Hypothalamus (tissue), 51 donors: Measurements from ENCODE around the gene HEYL.

Experiments used
- DNase-seq, 51 donors: peaks; one replicate each; lab custom pipeline; 2025; lab: John Stamatoyannopoulos, UW

Gene HEYL

DNA sequence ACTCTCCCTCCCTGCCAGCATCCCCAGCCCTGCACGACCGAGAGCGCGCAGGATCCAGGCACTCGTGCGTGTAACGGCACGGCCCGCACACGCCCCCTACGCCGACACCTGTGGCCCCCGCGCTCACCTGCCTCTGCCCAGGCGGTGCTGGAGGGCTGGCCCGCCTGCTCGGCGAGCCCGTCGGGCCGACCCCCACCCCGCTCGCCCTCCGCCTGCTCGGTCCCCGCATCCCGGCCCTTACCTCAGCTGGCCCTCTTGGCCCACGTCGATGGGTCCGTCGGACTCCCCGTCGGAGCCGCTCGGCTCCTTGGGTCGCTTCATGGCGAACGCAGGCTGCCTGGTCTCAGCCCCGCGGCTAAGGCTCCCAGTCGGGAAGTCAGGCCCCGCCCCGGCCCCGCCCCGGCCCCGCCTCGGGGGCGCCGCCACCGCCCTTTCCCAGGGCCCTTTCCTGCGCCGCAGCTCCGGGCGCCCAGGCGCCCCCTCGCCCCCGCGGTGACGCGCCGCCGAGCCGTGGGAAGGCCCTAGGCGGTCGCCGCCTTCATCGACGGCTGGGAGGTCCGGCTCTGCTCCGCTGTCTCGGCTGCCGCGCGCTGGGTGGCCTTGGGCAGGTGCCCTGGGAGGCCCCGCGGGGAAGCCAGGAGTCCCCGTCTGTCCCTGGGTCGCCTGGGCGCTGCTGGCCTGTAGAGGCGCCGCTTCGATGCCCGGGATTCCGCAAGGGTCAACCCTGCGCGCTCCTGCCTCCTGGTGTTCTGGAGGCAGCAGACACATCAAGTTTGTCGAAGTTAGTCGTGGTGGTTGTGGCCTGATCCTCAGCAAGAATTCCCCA is at the start of gene HEYL:
Gene HEYL (minus strand): TSS at position 339 of the 826 bp plus-strand sequence. CDS start 18 bp downstream, at position 321.
- DNase-seq = peak in 19 of 51 donors; percentile 2 to 62 (median 41)

DNA sequence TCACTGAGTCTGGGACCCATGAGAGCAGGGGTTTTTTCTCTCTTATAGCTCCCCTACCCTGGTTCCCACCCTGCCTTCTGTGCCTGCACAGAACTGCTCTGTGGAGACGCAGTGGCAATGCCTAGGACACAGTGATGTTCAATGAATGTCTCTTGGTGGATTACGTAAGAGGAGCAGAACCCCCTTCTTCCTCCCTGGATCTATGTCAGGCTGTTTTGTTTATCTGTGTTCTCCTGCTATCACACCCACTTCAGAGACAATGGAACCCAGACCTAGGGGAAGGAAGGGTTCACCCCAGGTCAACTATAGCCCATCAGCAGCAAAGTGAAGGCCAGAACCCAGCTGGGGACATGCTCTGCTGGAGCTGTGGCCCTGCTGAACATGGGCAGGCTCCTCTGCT is 49.8 kb upstream of the HEYL start:
- no peak for DNase-seq

DNA sequence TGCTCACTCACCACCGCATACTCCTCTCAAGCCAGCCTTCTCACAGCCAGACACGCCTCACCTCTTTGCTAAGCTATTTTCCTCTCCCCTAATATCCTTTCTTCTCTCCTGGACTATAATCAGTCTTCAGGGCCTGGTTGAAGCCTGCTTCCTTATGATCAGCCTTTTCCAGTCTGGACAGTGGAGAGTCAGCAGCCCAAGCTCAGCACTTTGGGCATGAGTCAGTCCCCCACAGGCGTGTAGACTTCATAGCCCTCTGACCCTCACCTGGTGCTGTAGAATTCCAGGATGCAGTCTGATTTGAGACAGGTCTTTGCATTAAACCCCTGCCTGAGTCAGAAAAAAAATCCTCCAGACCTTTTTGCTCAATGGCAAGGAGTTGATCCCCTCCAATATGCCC is 49.3 kb upstream of the HEYL start:
- DNase-seq = no peak

DNA sequence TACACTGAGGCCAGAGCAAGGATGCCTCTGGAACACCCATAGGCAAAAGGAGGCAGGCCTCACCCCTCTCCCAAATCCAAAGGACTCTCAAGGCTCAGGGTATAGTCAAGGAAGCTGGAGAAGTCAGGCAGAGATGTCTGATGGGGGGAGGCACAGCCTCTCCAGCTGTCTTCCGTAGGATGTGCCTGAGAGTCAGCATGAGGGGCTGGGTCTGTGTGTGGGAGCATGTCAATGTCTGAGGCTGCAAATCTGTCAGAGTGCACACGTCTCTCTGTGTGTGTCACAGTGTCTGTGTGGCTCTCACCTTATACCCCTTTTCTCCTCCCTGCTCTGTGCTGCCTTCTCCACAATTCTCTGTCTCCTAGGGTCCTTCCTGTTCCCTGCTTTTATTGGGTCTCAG is 47.8 kb upstream of the HEYL start:
- DNase-seq = peak in 2 of 51 donors; percentile 35 to 41

DNA sequence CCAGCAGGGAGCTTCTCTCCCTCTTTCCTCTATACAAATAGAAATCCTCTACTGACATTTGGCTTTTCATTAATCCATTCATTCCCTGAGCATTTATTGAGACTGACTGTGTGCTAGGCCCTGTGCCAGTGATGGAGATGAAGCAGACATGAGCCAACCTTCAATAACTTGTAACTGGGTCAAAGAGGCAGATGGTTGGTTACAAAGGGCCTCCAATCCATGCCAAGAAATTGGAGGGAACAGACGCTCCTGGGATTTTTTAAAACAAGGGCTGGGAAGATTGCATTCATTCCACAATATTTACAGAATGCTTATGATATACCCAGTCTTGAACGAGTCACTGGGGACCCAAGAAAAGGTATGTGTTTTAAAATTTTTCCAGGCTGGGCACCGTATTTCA is 45.6 kb upstream of the HEYL start:
- no peak for DNase-seq

DNA sequence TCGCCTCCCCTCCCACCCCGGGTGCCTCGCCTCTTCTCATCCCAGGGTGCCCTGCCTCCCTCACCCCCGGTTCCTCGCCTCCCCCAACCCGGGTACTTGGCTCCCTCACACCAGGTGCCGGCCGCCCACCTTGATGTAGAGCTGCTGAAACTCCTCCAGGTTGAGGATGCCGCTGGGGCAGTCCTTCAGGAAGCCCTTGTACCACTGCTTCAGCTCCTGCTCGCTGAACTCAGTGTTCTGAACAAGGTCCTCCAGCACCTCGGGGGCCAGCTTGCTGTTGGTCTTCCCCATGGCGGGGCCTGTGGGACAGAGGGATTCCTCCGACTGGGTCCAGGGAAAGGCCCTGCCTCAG is 44.8 kb upstream of the HEYL start:
- DNase-seq = no peak

DNA sequence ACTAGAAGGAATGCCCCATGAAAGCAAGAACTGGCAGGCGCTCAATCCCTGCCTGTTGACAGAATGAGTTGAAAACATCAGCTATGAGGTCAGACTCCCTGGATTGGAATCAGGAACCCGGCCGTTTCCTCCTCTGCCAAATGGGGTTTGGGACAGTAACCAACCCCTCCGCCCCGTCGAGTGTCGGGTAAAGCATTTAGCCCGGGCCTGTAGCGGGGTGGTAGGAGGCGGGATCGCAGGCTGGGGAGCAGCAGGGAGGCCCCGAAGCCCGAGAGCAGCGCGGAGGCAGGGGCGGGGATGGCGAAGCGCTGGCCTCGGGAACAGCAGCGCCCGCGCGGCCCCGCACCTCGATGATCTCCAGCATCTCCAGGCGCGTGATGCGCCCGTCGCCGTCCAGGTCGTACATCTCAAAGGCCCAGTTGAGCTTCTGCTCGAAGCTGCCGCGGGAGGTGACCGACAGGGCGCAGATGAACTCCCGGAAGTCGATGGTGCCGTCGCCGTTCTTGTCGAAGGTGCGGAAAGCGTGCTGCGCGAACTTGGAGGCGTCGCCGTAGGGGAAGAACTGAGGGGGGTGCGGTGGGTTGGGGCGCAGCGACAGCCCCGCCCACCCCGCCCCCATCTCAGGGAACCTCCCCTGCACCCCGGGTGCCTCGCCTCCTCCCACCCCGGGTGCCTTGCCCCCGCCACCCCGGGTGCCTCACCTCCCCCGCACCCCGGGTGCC is 44.3 kb upstream of the HEYL start:
- no peak for DNase-seq

DNA sequence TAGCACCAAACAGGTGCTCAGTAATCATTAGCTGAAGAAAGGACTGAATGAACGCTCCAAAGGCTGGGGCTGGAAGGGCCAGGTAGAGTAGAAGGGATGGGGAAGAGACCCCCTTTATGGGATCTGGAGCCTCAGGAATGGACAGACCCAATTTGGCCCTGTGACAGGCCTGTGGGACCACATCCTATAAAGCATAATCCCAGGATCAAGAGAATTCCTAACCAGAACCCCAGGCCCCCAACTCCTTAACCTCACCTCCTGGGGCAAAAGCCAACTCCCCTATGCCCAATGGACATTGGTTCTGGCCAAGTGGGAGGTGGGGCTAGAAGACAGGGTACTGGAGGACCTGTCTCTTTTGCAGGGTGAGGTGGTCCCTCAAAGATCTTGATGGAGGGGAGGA is 42.6 kb upstream of the HEYL start:
- DNase-seq = no peak

DNA sequence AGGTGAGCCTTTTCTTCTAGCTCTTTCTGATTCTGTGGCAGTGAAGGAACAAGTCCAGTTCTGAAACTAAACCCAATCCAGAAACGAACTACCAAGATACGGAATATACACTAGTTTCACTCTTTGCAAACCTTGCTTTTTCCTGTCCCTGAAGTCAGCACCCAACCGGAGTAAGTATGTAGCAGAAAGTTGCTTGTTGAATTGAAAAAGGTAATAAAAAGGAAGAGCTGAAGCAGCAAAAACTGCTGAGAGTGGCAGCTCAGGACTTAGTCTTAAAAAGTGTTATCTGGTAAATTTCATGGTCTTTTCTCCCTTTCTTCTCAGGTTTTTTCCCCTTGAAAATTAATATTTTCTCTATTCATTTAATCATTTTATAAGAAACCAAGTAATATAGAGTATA is 41.9 kb upstream of the HEYL start:
- DNase-seq = no peak

DNA sequence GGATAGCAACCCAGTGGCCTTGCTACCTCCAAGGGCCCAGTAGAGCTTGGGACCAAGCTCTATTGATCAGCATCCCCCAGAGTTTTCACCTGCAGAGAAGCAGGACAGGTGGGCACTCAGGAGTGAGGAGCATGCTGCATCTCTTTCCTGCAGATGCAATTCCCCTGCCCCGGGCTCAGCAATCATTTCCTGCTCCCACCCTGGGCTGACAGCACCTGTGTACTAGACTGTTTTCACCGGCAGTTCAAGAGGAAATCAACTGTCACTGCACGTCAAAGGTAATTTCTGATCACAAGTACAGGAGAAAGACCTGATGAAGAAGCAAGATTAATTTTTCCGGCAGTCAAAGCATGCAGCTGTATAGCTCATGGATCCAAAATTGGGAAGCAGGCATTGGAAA is 41.3 kb upstream of the HEYL start:
- DNase-seq = no peak

DNA sequence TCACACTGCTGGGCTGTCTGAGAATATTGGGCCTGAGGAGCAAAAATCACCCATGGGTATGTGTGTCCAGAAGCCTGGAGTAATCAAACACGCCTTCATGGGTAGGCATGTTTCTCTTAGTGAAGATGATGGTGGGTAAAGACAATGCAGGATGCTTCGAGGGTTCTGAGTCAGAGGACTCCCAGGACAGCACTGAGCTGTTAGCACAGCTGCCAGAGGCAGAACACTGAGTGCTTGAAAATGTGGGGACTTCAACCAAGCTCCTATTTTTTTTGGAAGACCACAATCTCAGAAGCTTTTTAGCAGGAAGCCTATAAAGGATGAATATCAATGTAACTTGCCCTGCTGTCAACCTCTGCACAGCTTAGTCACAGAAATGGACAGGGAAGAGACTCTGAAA is 40.4 kb upstream of the HEYL start:
- DNase-seq = no peak

DNA sequence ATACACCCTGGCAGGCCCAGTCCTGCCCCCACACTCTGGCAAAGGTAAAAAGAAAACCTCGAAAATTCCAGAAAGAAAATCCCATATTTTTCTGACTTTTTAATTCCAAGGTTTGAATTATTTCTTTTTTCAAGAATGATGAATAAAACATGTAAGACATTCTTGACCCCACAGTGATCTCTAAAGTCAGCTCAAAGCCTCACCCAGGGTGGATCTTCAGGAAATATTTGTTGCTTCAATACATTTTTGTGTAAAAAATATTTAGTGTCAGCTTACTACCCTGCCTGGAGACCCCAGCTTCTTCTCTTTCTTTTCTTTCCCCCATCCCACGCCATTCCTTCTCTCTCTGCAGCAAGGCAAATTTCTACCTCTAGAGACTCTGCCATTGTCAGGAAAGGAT is 39.4 kb upstream of the HEYL start:
- no peak for DNase-seq

DNA sequence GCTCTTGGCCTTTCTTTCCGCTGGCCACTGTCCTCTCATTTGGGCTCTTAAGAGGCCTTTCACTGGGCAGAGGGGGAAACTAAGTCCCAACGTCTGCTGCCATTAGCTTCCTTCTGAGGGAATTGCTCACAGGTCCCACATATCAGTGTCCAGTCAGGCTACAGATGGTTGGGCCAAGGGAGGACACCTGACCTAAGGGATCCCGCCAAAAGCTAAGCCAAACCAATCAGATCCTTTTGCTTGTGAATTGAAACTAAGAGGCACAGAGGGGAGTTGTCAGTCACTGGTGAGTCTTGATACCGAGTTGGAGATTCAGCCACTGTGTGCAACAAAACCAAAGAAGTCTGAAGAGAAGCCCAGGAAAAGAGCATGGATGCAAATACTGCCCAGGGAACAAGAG is 38.2 kb upstream of the HEYL start:
- DNase-seq = no peak

DNA sequence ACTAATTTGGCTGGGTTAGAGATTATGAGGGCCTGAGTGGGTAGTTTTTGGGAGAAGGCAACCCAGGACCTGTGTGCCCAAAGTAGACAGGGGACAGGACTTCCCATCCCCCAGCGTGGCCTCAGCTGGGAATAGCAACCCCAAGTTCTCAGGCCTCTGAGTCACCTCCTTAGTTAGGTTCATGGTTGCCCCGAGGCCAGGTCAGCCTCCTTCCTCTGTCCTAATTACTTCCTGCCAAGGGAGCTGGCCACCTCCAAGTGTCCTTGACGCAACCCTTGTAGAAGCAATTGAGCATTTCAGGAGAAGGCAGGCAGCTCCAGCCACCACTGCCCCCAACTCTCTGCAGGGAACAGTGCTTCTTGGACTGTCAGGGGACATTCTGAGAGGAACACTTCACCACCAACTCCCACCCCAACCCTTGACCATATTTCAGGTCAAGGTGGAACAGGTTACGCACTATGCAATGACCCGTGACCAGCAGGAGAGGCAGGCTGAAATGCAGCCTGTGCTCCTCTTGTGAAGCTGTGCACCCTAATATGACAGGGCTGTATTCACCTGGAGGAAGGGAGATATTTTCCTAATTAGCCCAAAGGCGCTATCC is 37.6 kb upstream of the HEYL start:
- peak in 1 of 51 donors; percentile 16 for DNase-seq

DNA sequence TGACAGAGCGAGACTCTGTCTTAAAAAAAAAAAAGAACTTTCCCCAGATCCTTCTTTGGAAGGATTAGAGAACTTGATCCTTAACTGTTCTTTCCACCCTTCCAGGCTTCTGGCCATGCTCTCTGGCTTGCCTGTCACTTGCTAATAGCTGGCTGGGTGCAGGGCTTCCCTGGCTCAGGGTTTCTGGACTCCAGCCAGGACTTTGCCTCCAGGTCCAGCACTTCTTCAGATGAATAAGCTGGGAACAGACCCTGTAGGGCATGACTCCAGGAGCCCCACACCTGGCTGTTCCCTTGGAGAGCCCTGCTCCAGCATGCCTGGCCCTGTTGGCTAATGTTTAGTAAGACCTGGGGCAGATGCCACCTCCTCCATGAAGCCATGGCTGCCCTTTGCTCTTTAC is 35.8 kb upstream of the HEYL start:
- peak in 8 of 51 donors; percentile 6 to 57 (median 29) for DNase-seq

DNA sequence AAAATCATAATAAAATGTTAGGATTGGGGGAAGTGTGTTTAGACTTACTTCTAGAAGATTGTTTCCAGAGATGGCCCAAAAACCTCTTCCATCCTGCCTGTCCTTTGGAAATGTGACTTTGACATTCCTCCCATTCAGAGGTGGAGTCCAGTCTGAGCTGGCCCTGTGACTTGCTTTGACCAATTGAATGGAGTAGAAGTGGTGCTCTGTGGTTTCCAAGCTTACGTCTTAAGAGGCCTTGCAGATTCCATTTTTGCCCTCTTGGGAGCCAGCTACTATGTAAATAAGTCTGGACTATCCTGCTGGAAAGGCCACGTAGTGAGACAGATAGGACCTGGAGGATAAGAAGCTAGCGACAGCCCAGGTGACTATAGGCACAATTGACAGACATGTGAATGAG is 33.8 kb upstream of the HEYL start:
- no peak for DNase-seq

DNA sequence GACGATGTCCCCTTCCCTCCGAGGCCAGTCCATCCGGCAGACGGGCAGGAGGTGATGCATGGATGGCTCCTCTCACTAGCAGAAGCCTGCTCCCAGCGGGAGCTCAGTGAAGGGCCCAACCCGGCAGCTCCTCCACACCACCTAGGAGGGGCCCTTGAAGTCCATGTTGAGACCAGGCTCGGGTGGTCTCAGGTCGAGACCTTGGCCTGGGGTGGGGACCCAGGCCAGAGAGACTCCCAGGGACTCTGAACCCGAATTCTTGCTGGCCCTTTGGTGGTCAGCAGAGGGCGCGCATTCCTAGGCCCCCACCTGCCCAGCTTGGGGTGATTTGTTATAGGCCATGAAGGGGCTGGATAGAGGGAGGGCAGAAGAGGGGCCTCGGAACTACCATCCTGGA is 33.1 kb upstream of the HEYL start:
- peak in 5 of 51 donors; percentile 14 to 63 (median 33) for DNase-seq

DNA sequence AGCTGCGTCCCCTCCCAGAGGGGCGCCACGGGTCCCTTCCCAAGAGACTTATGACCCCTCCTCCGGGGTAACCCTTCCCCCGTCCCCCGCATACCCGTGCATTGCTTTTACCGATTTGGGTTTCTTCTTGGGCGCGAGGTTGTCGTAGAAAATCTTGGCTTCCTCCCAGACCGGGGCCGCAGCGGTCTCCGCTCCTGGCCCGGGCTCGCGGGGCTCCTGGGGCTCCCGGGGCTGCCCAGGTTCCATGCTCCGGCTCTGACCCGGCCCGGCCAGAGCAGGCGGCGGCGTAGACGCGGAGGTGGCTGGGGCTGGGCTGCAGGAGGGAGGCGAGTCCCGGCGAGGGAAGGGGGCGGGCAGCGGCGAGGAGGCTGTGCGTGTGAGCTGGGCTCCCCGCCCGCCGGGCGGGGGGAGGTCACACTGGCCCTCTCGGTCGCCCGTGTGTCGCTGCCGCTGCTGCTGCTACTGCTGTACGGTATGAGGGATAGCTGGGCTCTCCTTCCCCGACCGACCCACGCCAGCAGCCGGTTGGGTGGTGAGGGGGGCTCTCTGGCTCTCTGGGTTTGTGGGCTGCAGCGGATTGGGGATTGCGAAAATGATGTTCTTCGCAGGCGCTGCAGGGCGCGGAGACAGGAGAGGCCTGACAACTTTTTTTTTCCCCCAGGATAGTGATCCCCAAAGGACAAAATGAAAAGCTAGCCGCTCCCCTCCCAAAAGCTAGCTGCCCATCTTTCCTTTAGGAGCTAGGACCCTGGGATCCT is 32.5 kb upstream of the HEYL start, which contains the start of gene NT5C1A:
Gene NT5C1A (minus strand): TSS at position 315 of the 758 bp plus-strand sequence. CDS start 69 bp downstream, at position 246.
- peak in 38 of 51 donors; percentile 14 to 66 (median 40) for DNase-seq

DNA sequence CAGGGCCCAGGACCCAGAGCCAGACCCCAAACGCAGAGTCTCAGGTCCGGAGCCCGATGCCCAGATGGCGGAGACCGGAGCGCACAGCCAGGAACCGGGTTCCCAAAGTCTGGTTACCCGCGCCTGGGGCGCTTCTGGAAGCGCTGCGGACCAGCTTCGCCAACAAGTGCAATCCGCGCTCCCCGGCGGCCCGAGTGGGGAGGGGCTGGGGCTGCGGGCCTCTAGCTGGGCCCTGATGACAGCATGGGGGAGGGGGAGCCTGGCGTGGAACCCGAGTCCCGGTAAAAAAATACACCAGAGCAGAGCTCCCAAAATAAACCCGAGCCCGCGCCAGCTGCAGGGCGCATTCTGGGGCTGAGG is 32.0 kb upstream of the HEYL start:
- peak in 36 of 51 donors; percentile 11 to 67 (median 48) for DNase-seq

DNA sequence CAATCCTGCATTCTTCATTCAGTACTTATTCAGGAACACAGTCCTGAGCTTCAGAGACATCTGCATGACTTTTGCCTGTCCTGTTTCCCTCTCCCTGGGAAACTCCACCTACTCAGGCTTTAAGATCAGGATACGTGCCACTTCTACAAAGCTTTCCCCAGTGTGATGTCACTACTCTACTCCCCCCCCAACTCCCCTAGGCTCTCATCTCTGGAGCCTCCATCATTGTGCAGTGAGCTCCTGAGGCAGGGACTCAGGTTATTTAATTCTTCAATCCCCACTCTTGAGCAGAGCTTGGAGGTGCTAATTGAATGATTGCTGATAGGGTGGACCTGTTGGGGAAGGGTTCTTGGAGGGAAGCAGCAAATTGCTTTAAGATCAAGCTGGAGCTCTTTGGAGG is 31.2 kb upstream of the HEYL start:
- DNase-seq = no peak

DNA sequence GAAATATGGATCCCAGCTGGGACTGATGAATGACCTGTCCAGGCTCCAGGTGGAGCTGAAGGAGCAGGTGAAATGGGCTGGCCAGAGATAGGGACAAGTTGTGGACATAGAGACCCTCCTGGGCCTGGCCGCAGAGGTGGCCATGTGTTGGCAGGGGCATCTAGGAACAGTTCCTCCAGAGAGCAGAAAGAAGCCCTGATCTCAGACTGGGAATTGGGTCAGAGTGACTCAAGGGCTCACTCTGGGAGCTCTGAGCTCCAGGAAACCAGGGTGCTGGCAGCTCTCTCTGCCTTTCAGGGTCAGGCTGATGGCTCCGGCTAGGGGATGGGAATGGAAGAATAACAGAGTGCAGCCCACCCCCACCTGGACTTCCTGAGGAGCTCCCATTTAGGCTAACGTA is 29.5 kb upstream of the HEYL start:
- DNase-seq = peak in 6 of 51 donors; percentile 5 to 45 (median 16)
